GM12875 (cell line): ENCODE measurements around the gene TIMM44.
"Not testable (repeated sequence)": the region's sequence is repeated elsewhere in the genome, so short reads cannot be mapped to it uniquely, and the experiment has no call there.

Experiments used
- H3K4me3 ChIP-seq: one replicate; pipeline ENCODE4 v1.5.1; 2011; ENCODE audit warnings: low read depth, low read length, control low read depth
- CTCF ChIP-seq: IDR thresholded peaks from 2 replicates; pipeline ENCODE4 v1.5.1; 2011; ENCODE audit warnings: low read depth, mild to moderate bottlenecking, control low read depth, inconsistent platforms, low read length, moderate library complexity, borderline replicate concordance; ENCODE audit not compliant: insufficient read depth

TIMM44 gene

GRCh38 chr19:7894612-7895309, 48.7 kb downstream of the TIMM44 start:
- H3K4me3 ChIP-seq = no peak overlapping the region
- TF ChIP-seq CTCF = no peak

- not testable (repeated sequence) for H3K4me3 ChIP-seq
Observed at GRCh38 chr19:7893362-7894101, 49.9 kb downstream of the TIMM44 start.

GRCh38 chr19:7888826-7889217, 54.6 kb downstream of the TIMM44 start:
- no peak for TF ChIP-seq CTCF
- H3K4me3 ChIP-seq = no peak overlapping the region

GRCh38 chr19:7888145-7888825, 55.2 kb downstream of the TIMM44 start, which contains the start of gene LRRC8E:
Gene LRRC8E, plus strand, starts transcription at chr19:7888510. Its CDS starts 7,094 bp downstream, at chr19:7895604.
- no peak within 1 kb of the TSS for H3K4me3 ChIP-seq
- TF ChIP-seq CTCF = no peak

GRCh38 chr19:7887408-7888144, 55.9 kb downstream of the TIMM44 start:
- H3K4me3 ChIP-seq = no peak overlapping the region
- TF ChIP-seq CTCF = no peak

GRCh38 chr19:7885818-7886217, 57.6 kb downstream of the TIMM44 start:
- H3K4me3 ChIP-seq = no peak overlapping the region
- no peak for TF ChIP-seq CTCF
